Astrocyte of the spinal cord (primary cell): Measurements from ENCODE around the gene NXPH4.
A peak's percentile ranks its signal among the peaks of the same experiment; 100 is the strongest.

Experiments used
- DNase-seq: peaks from one replicate; pipeline ENCODE4 v3.0.0; 2011; ENCODE audit warnings: low read depth, low spot score
- H3K4me3 ChIP-seq: 2 replicates; pipeline ENCODE4 v1.5.1; 2011; ENCODE audit warnings: low read depth, mild to moderate bottlenecking, low read length, moderate library complexity
- in situ Hi-C: cut with HindIII; loops from 2 replicates; pipeline ENCODE4 v1.10.0; 2017; ENCODE audit warnings: low sequenced_read_pairs
- TF ChIP-seq, protein P1 (sequence below): IDR thresholded peaks from 2 replicates; pipeline ENCODE4 v1.5.1; 2012; ENCODE audit warnings: low read depth, mild to moderate bottlenecking, low read length, inconsistent platforms

Gene NXPH4

DNA sequence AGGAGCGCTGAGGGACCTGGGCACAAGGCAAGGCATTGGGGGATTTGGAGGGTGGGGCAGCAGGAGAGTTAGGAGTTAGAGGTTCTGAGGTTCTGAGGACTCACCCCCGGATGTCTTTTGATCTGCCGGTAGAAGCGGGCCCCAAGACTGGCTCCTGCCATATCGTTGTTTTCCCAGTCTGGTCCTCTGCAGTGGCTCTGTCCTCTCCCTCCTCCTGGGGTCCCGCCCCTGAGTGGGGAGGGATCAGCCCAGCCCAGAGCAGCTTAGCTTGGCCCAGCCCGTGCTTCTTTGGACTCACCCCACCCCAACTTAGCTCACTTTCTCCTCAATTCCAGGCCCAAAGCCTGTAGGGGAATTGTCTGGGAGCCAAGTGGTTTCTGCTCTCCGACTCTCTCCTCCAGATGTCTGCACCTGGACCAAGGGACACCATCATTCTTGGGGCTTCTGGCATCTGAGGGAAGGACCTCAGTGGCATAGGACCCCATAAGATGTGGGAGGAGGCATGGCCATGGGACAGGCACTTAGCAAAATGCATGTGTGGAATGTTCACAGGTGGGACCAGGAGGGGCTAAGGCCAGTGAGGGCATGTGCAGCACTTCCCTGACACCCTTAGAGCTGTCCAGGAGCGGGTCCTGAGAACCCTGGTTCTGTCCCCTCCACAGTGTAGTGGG is 20.5 kb downstream of the NXPH4 start:
- no peak overlapping the region for H3K4me3 ChIP-seq
- TF ChIP-seq, protein P1, sequence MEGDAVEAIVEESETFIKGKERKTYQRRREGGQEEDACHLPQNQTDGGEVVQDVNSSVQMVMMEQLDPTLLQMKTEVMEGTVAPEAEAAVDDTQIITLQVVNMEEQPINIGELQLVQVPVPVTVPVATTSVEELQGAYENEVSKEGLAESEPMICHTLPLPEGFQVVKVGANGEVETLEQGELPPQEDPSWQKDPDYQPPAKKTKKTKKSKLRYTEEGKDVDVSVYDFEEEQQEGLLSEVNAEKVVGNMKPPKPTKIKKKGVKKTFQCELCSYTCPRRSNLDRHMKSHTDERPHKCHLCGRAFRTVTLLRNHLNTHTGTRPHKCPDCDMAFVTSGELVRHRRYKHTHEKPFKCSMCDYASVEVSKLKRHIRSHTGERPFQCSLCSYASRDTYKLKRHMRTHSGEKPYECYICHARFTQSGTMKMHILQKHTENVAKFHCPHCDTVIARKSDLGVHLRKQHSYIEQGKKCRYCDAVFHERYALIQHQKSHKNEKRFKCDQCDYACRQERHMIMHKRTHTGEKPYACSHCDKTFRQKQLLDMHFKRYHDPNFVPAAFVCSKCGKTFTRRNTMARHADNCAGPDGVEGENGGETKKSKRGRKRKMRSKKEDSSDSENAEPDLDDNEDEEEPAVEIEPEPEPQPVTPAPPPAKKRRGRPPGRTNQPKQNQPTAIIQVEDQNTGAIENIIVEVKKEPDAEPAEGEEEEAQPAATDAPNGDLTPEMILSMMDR: no peak
- in situ Hi-C loops: no loop called here
- DNase-seq: no peak

DNA sequence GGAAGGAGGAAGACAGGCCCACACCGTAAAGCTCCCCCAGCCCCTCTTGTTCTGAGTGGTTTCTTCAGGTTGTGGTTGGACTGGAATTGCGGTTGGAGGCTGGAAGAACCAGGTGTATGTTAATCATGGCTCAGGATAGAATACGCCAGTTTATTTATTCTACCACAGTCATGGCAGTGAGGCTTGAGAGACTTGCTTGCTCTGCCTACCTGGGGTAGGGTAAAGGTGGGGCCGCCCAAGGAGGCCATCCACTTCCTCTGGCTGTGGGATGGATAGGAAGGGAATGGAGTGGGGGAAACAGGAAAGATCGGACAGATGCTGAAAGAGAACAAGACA is 21.0 kb downstream of the NXPH4 start:
- DNase-seq: no peak
- no peak overlapping the region for H3K4me3 ChIP-seq
- in situ Hi-C loops: no loop called here
- TF ChIP-seq, protein P1: no peak

DNA sequence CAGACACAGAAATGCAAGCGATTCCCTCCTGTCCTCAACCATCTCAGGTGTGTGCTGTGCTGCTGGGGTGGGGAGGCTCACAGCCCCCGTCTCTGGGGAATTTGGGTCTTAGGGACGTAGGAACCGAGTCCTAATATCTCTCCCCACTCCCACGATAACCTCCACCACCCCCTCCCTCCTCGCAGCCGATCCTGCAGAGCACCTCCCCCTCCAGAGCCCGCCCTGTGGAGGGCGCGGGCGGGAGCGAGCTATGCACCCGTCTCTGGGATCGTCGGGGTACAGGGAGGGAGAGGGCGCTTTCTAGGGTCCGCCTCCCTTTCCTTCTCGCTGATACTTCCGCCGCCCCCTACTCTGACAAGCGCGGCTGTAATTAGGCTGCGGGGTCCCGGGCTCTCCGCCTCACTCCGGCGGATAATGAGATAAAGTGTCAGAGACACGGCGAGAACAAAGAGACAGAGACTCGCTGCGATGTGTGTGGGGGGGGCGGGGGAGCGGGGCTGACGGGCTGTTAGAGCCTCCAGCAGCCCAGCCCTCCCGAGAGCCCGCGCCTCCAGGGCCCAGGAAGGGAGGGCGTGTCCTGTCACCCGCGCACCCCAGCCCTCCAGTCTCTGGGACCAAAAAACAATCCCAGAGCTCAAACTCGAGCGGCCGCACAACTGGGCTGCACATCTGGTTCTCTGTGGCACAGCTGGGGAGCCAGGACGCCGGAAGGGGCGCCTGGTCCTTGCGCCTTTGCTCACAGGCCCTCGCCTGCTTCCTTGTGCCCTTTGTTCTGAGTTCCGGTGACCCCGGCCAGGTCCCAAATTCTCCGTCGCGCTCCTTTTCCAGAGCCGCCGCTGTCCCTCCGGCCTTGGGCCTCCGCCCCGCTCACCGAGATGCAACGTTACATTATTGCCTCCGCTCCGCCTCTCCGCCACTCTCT is 21.6 kb downstream of the NXPH4 start:
- DNase-seq: no peak
- TF ChIP-seq, protein P1: no peak
- in situ Hi-C loops: no loop called here
- peak overlapping the region; percentile 31 for H3K4me3 ChIP-seq

DNA sequence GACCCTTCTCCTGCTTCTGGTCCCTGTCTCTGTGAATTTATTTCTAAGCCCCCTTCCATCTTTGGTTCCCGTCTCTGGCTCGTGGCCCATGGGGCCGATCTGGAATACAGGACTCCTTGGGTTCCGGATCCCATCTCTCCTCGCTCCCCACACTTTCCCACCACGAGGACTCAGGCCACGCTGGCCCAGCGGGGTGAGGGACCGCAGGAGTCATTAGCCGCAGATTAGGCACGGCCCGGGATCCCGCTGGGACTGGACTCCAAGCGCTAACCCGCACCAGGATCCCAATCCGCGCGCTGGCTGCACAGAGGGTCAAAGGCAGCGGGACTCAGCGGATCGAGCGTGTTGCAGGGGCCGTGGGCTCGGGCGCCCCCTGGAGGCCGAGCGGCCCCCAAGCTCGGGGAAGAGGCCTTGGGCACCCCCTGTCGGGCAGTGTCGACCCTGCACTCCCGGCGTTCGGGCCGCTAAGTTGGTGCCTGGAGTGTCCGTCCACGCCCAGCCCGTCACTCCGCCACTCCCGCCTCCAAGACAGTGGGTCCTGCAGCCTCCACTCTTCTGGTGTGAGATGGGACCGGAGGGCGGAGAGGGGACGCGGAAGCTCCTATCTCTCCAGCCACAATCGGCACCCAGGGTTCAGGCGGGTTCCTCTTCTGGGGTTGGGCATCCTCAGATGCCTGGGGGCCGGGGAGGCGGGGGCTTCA is 22.4 kb downstream of the NXPH4 start:
- H3K4me3 ChIP-seq: peak overlapping the region; percentile 61
- DNase-seq: peak; percentile 85
- in situ Hi-C loops: no loop called here
- TF ChIP-seq, protein P1: peak; percentile 100

DNA sequence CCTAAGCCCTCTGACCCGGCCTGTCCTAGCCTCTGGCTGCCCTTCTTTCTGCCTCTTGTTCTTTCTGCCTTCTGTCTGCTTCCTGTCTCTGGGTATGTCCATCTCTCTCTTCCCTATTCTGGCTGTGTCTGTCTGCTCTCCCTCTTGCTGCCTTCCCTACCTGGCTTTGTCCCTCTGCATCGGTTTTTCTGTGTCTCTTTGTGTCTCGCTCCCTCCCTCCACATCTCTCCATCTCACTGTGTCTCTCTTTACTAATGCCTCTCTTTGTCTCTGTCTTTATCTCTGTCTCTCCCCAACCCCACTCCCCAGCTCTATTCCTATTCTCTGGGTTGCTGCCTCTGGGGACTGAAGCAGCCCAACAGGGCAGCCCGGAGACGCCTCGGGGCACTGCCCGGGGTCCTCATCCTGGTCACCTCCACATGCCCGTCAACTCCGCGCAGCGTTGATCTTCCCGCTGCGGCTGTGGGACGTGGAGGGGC is 23.0 kb downstream of the NXPH4 start:
- TF ChIP-seq, protein P1: no peak
- DNase-seq: no peak
- in situ Hi-C loops: no loop called here

More for the DNA sequence above, 23.0 kb downstream of the NXPH4 start:
- peak overlapping the region; percentile 61 for H3K4me3 ChIP-seq
